ENCODE data around the gene THRA. TPM values are rescaled to one million over a fixed set of nuclear protein-coding genes. Genes with fewer than 3 reads are reported as not detected.

Gene THRA
- total RNA-seq, 1 donor from 2014 or later, result 31.9 TPM

DNA sequence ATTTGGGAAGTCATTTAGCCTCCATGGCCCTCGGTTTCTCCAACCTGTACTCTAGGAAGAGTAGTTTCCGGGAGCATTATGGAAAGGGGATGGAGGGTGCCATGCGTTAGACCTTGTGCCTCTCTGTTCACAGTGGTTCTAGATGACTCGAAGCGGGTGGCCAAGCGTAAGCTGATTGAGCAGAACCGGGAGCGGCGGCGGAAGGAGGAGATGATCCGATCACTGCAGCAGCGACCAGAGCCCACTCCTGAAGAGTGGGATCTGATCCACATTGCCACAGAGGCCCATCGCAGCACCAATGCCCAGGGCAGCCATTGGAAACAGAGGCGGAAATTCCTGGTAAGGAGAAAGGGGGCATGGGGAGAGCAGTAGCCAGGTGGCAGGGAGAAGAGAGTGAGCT lies 21.7 kb downstream of the THRA start:
- H3K4me3 Mint-ChIP-seq (ENCODE audit: unreplicated experiment), result no peak overlapping the region
- H3K27me3 Mint-ChIP-seq (ENCODE audit: low read depth), result no peaks in the 10 kb centered on the region
- peak; percentile 88 for DNase-seq (ENCODE audit: low spot score)
- no peaks in the 10 kb centered on the region for H3K9me3 Mint-ChIP-seq (ENCODE audit: low read depth)
- H3K36me3 Mint-ChIP-seq (ENCODE audit: low read depth), result peaks cover 22% of the 10 kb centered on the region
- no peak overlapping the region for H3K27ac Mint-ChIP-seq (ENCODE audit: unreplicated experiment)
- TF ChIP-seq, protein P1, sequence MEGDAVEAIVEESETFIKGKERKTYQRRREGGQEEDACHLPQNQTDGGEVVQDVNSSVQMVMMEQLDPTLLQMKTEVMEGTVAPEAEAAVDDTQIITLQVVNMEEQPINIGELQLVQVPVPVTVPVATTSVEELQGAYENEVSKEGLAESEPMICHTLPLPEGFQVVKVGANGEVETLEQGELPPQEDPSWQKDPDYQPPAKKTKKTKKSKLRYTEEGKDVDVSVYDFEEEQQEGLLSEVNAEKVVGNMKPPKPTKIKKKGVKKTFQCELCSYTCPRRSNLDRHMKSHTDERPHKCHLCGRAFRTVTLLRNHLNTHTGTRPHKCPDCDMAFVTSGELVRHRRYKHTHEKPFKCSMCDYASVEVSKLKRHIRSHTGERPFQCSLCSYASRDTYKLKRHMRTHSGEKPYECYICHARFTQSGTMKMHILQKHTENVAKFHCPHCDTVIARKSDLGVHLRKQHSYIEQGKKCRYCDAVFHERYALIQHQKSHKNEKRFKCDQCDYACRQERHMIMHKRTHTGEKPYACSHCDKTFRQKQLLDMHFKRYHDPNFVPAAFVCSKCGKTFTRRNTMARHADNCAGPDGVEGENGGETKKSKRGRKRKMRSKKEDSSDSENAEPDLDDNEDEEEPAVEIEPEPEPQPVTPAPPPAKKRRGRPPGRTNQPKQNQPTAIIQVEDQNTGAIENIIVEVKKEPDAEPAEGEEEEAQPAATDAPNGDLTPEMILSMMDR (IDR thresholded peaks at IDR 0.05), result no peak
- no peaks in the 10 kb centered on the region for H3K4me1 Mint-ChIP-seq (ENCODE audit: low read depth)

DNA sequence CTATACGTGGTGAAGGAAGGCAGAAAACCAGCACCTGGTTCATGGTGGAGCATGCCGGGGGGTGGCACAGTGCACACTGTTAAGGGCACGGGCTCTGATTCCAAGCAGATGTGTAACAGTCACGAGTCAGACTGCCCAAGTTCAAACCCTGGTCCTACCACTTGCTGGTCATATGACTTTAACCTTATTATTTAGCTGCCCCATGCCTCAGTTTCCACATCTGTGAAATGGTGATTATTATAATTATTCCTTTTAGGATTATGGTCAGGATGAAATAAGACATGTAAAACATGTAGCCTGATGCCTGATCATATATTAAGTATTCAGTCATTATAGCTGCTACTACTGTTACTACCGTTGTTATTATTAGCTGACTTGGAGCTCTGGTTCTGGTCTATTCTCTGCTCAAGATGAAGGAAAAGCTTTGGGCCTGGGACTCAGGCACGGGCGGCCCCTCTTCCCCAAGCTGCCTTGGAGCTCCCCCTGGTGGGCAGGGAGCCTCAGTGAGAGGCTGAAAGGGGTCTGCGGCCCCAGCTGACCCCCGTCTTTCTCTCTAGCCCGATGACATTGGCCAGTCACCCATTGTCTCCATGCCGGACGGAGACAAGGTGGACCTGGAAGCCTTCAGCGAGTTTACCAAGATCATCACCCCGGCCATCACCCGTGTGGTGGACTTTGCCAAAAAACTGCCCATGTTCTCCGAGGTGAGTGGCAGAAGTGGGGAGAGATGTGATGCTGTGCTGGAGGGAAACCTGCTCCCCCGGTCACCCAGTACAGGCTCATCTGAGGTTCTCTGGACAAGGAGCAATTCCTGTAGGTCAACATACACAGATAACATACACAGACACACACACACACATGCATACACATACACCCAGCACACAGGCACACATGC lies 23.6 kb downstream of the THRA start:
- H3K4me3 Mint-ChIP-seq (ENCODE audit: unreplicated experiment), result no peak overlapping the region
- H3K27me3 Mint-ChIP-seq (ENCODE audit: low read depth), result no peaks in the 10 kb centered on the region
- peaks cover 4% of the 10 kb centered on the region for H3K4me1 Mint-ChIP-seq (ENCODE audit: low read depth)
- peak; percentile 62 for DNase-seq (ENCODE audit: low spot score)
- TF ChIP-seq, protein P1 (IDR thresholded peaks at IDR 0.05), result peak; percentile 92
- no peaks in the 10 kb centered on the region for H3K9me3 Mint-ChIP-seq (ENCODE audit: low read depth)
- H3K27ac Mint-ChIP-seq (ENCODE audit: unreplicated experiment), result no peak overlapping the region
- H3K36me3 Mint-ChIP-seq (ENCODE audit: low read depth), result peaks cover 24% of the 10 kb centered on the region

DNA sequence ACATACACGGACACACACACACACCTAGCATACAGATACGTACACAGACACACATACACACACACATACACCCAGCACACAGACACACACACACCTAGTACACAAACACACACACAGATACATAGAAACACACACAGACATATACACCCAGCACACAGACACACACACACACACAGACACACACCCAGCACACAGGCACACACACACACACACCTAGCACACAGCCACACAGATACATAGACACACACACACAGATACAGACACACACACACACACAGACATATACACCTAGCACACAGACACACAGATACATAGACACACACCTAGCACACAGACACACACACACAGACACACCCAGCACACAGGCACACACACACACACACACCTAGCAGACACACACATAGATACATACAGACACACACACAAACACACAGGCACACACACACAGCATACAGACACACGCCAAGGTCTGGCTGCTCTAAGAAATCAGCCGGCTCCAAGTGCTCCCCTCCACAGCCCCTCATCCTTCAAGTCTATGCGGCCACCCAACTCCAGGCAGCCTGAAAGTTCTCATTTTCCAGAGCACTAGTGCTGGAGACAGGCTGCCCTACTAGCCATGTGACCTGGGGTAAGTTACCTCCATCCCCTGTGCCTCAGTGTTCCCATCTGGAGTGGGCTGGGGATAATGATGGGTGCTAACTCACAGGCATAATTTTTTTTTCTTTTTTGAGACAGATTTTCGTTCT lies 24.5 kb downstream of the THRA start:
- DNase-seq (ENCODE audit: low spot score), result no peak
- TF ChIP-seq, protein P1 (IDR thresholded peaks at IDR 0.05), result no peak
- Mint-ChIP-seq H3K4me1 (ENCODE audit: low read depth) (peaks cover 7% of the 10 kb centered on the region), H3K27me3 (ENCODE audit: low read depth) (no peaks in the 10 kb centered on the region), H3K9me3 (ENCODE audit: low read depth) (no peaks in the 10 kb centered on the region), H3K4me3 (ENCODE audit: unreplicated experiment) (no peak overlapping the region), H3K27ac (ENCODE audit: unreplicated experiment) (no peak overlapping the region), H3K36me3 (ENCODE audit: low read depth) (peaks cover 24% of the 10 kb centered on the region)

DNA sequence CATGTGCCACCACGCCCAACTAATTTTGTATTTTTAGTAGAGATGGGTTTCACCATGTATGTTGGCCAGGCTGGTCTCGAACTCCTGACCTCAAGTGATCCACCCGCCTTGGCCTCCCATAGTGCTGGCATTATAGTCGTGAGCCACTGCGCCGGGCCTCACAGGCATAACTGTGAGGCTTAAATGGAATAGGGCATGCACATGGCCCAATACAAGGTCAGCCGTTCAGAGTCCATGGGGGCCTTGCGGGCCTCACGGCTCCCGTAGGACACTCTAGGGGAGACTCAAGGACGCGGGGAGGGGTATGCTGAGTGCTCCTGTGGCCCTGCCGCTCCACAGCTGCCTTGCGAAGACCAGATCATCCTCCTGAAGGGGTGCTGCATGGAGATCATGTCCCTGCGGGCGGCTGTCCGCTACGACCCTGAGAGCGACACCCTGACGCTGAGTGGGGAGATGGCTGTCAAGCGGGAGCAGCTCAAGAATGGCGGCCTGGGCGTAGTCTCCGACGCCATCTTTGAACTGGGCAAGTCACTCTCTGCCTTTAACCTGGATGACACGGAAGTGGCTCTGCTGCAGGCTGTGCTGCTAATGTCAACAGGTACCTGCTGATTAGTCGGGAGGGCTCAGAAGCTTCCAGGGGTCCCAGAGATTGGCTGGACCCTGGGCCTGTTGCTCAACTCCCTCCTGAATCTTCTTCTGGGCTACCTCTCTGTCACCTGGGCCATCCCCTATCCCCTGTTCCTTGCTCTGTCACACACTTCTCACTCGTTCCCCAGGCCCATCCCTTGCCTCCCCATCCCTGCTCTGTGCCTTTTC lies 25.3 kb downstream of the THRA start:
- TF ChIP-seq, protein P1 (IDR thresholded peaks at IDR 0.05), result no peak
- Mint-ChIP-seq H3K36me3 (ENCODE audit: low read depth) (peaks cover 24% of the 10 kb centered on the region), H3K4me1 (ENCODE audit: low read depth) (peaks cover 7% of the 10 kb centered on the region), H3K27ac (ENCODE audit: unreplicated experiment) (no peak overlapping the region), H3K9me3 (ENCODE audit: low read depth) (no peaks in the 10 kb centered on the region), H3K4me3 (ENCODE audit: unreplicated experiment) (no peak overlapping the region), H3K27me3 (ENCODE audit: low read depth) (no peaks in the 10 kb centered on the region)
- DNase-seq (ENCODE audit: low spot score), result no peak
